Measurements from ENCODE around the gene STMN3.

- no peak for TF ChIP-seq CTCF (conservative IDR thresholded peaks at IDR 0.05)
- TF ChIP-seq ZFX (IDR thresholded peaks at IDR 0.05) = no peak
These were observed 30.5 kb downstream of the STMN3 start for GRCh38 chr20:63622732-63623131.
